ENCODE data around the gene ALK. TPM values are rescaled to one million over a fixed set of nuclear protein-coding genes. Genes with fewer than 3 reads are reported as not detected.

ALK gene
- total RNA-seq, 2 donors from 2014 or later = 0.06 to 0.25 TPM

- intact Hi-C loops (cut with DNase I, micrococcal nuclease) = no loop called here
- ATAC-seq = no peak
- no peak for DNase-seq
Measured at GRCh38 chr2:29810956-29811355, 110.4 kb downstream of the ALK start.

DNA sequence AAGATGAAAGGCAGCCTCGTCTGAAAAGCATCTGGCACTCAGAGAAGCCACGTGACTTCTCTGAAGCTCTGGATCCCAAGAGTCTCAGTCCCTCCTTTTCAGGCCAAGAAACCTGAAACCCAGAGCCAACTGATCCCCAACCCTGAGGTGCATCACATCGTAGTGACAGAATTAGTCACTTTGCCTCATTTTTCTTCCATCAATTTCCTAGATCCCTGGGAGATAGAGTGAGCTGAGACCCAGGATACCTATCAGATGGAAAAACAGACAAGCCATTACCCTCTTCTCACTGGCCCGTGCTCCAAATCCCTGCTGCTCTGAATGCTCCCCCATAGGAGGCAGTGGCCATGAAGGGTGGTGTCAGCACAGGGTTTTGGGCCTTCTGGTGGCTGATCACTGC lies 113.1 kb downstream of the ALK start:
- intact Hi-C loops (cut with DNase I, micrococcal nuclease) = no loop called here
- no peak for ATAC-seq

DNA sequence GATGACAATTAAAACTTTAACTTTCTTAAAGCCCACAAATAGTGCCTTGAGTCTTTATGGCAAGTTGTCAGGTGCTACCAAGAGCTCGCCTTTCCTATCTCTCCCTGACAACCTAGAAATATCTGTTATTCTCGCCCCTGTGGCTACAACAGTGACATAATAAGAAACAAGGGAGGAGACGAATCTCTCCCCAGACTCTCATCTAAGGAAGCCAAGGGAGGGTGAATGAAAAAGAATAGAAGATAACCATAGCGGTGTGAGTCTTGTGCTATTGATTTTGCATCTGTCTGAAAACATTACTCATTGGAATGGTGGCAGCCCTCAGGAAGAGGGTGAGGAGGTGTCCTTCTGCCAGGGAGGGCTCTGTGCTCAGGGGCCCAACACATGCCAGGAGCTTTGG lies 114.3 kb downstream of the ALK start:
- ATAC-seq = no peak
- intact Hi-C loops (cut with DNase I, micrococcal nuclease) = no loop called here
- no peak for DNase-seq

More for the DNA sequence above, 113.1 kb downstream of the ALK start:
- no peak for DNase-seq

- DNase-seq (no peak), ATAC-seq (no peak)
- intact Hi-C loops (cut with DNase I, micrococcal nuclease) = no loop called here
Measured at GRCh38 chr2:29806461-29806860, 114.9 kb downstream of the ALK start.

DNA sequence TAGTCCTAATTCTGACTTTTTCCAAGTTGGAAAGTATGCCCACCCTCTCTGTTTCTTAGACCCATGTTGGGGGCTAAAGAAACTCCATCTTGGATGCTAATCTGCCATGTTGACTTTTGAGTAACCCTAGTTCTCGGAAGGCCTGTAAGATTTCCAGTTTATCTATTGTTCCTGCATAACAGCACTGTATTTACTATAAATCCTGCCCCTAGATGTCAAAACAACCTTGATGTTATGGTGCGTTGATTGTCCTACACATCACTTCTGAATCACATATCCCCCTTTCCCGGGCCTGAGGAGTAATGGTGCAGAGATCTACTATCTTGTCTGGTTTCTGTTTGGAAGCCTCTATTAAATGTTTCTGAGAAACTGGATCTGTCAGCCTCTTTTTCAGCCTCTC lies 116.7 kb downstream of the ALK start:
- intact Hi-C loops (cut with DNase I, micrococcal nuclease) = no loop called here
- no peak for ATAC-seq

GRCh38 chr2:29803537-29803936 lies 117.8 kb downstream of the ALK start:
- ATAC-seq = no peak
- DNase-seq = no peak
- intact Hi-C loops (cut with DNase I, micrococcal nuclease) = no loop called here

More for the DNA sequence above, 116.7 kb downstream of the ALK start:
- DNase-seq = no peak

DNA sequence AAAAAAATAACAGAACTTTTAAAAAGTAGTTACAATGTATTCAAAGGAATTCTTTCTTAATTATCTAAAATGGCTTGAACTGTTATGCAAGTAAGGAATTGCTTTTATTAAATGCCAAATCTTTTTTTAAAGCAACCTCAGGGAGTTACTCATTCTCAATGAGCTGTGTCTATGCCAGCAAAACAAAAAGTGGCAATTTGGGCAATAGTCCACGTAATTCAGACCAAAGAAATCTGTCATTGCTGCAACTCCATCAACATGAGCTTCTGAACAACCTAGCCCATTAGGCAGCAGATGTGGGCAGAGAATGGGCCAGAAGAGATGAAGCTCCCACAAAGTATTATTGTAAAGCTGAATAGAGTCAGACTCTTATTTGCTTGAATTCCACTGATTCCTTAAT lies 118.4 kb downstream of the ALK start:
- no peak for DNase-seq
- ATAC-seq = no peak
- intact Hi-C loops (cut with DNase I, micrococcal nuclease) = no loop called here

DNA sequence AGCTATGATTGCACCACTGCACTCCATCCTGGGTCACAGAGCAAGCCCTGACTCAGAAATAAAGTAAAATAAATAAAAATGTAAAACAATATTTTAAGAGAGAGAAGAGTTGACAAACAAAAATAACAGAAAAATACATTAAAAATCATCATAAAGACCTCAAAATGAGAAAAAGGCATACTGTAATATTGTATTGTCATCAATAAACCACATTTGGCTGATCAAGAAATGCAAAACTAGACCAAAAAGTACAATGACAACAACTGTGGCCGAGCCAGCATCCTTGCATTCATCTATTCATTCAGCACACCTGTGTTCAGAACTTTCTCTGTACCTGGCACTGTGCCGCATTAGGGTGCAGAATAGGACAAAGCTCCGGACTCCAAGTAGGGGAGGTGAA lies 121.8 kb downstream of the ALK start:
- intact Hi-C loops (cut with DNase I, micrococcal nuclease) = no loop called here
- DNase-seq = no peak
- no peak for ATAC-seq

DNA sequence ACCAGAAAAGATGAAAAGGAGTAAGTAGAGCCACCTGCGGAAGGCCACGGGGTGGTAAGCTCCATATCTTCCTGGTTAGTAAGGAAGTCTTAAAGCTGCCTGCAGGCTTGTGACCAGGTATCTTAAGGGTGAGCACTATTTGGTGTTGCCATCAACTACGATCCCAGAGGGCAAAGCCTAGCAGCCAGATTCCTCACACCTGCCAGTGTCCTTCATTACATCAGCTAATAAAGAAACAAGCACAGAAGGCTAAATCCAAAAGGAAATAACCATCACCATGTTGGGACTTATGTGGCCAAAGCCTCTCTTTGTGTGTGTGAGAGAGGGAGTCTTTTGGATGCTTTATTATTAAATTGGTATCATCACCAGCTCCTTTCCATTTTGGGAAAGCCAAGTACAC lies 123.5 kb downstream of the ALK start:
- no peak for ATAC-seq
- intact Hi-C loops (cut with DNase I, micrococcal nuclease) = no loop called here
- no peak for DNase-seq

- intact Hi-C loops (cut with DNase I, micrococcal nuclease) = no loop called here
- no peak for DNase-seq
- no peak for ATAC-seq
Measured at GRCh38 chr2:29796446-29796845, 124.9 kb downstream of the ALK start.

DNA sequence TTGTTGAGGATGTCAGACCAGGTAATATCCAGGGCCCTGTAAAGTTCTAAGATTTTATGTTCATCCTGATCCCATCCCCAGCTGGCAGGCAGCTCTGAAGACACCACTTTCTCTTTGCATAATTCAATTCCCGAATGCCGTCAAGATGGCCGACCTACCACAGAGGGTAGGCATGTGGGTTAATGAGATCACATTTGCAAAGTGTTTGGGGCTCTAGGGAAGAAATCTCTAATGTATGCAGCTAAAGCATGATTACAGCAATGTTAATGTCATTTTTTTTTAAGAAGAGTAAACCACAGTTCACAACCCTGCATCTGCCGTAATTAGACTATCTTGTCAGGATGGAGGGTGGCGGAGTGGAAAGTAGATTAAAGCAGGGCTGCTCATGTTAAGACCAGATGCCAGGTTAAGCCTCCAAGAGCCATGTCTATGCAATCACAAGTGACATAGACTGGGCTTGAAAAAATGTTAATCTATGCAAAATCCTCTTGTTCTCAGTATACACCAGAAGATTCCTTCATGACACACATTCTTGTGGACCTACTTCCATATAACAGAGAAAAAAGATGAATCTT lies 131.4 kb downstream of the ALK start:
- DNase-seq (no peak), ATAC-seq (no peak)
- intact Hi-C loops (cut with DNase I, micrococcal nuclease) = no loop called here

DNA sequence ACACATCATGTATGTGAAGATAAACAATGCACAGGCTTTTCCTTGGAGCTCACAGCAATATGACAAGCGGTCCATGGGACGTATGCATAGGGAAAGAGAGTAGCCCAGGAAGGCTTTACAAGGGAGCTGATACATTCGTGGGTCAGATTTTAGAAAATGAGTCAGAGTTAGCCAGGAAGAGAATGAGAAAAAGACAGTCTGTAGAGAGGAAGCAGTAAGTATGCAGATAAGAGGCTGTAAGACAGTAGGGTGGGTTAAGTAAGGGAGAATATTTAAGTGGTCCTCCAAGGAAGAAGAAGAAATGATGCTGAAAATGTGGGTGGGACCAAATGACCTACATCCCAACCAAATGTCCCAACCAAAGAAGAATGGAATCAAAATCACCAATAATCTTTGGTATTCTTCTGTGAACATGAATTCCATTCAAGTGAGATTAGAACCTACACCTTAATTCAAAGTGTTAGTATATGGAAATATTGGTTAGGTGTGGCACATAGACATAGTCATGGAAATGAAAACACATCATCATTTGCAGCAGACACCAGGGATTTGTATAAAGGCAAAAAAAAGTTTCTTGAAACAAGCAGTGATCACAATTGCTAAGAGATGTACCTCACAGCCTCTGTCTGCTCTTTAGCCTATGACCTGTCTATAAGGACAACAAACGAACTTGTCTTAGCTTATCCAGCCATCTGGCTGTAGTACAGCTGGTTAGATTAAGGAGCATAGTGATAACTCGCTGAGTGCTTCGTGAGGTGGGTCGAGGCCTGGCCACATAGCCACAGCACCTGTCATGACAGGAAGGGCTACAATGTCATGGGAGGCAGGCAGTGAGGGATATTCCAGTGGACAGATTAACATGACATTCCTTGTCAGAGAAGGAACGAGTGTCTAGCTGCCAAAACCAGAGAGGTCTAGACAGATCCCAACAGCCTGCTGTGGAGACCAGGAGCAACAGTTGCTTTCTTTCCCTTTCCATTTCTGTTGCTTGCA lies 133.6 kb downstream of the ALK start:
- ATAC-seq (no peak), DNase-seq (no peak)
- intact Hi-C loops (cut with DNase I, micrococcal nuclease) = no loop called here

DNA sequence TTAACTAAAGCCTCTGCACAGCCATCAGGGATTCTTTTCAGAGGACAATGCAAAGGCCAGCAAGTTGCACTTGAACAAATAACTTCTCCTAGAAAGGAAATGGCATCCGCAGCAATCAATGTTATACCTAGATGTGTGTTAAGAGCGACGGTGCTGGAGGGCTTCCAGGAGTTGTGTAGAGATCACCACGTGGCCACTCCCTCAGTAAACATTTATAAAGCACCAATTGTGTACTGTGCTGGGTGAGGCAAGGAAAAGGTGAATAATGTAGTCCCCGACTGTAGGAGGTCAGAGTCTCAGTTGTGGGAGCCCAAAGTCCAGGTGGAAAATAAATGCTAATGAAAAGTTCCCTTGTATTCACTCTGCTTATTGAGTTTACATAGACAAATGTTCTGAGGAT lies 135.0 kb downstream of the ALK start:
- peak in 1 of 2 donors; percentile 24 for DNase-seq
- ATAC-seq = peak; percentile 58
- intact Hi-C loops (cut with DNase I, micrococcal nuclease) = no loop called here

DNA sequence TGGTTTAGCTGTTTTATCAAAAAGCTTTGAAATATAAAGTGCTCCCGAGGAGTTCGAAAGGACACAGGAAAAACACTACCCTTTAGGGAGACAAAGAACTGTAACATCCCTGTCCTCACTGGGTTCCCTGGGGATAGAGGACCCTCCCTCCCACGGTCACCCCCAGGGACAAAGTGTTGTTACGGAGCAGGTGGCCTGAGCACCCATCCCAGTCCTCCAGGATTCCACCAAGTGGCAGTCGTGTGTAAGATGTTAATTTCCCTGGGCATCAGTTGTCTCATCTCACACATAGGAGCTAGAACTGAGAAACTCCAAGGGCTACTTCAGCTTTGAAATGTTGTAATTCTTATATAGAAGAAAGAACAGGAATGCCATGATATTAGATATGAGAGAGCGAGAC lies 137.7 kb downstream of the ALK start:
- ATAC-seq = no peak
- no peak for DNase-seq
- intact Hi-C loops (cut with DNase I, micrococcal nuclease) = no loop called here

DNA sequence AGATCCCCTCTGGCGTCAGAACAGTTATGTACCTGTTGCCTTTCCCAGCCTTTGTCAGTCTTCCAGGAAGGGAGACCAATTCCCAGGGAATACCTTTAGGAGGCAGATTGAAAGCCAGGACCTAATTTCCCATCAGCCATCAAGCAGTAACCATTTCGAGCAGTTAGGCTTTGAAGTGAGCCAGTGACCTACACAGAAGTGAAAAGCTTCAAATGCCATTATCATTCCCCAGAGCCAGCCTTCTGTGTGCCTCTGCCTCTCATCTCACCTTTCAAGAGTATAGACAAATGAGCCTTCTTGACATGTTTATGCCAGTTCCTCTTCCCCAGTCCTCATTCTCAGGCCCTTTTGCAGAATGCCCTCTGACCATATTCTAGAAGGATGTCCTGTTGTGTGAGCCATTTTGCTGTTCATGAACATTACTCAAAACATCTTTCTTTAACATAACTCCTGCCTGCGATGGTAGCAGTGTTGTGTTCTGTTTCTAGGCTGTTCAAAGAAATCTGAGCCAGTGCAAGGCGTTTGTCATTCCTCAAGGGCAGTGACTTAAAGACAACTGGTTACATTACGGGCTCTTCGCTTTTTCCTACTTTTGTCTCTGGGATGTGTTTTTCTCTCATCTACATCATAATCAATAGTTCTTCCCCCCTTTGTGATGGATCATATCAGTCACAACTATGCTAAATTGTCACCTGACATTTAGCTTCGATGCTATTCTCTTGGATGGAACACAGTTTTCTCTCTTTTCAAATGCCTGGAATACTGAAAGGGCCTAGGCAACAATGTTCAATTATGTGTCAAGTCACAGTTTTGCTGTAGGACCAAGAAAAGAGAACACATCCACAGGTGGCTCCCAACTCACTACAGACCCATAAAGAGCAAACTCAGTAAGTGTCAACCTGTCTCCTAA lies 138.6 kb downstream of the ALK start:
- DNase-seq (no peak), ATAC-seq (no peak)
- intact Hi-C loops (cut with DNase I, micrococcal nuclease) = no loop called here

GRCh38 chr2:29782087-29782486 lies 139.3 kb downstream of the ALK start:
- ATAC-seq (no peak), DNase-seq (no peak)
- intact Hi-C loops (cut with DNase I, micrococcal nuclease) = no loop called here

DNA sequence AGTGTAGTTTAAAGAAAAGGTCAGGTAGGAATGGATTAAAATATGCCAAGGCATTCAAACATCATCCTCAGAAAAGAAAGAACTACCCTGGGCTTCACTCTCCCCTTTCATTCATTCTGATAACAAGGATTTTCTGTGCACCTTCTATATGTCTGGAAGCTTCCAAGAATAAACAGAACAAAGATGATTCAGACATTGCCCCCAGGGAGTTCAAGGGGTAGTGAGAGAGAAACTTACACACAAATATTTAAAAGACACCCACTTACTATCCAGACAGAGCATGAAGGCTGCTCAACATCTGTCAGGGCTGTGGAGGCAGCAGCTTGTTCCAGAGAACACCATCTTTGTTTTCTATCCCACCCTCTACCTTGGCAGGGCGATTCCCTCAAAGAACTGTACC lies 140.5 kb downstream of the ALK start:
- no peak for ATAC-seq
- no peak for DNase-seq
- intact Hi-C loops (cut with DNase I, micrococcal nuclease) = no loop called here

DNA sequence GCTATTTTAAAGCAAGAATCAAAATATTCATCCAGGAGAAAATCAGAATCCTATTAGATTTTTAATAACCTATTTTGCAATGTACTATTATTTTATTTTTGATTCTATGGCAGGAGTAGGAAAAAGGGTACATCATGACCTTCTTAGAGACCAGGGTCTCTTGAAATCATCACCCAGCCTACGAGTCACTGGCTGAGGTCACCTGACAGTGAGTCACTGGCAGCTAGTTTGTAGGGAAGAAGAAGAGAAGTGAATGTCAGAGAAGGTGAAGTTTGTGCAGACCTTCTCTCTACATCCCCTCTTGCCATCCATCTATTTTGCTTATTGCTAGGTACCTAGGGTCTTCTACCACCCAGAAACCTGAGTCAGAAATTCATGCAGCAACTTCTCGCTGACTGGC lies 144.2 kb downstream of the ALK start:
- ATAC-seq (no peak), DNase-seq (no peak)
- intact Hi-C loops (cut with DNase I, micrococcal nuclease) = no loop called here

- no peak for DNase-seq
- intact Hi-C loops (cut with DNase I, micrococcal nuclease) = no loop called here
- ATAC-seq = no peak
Measured at GRCh38 chr2:29776406-29776805, 145.0 kb downstream of the ALK start.

DNA sequence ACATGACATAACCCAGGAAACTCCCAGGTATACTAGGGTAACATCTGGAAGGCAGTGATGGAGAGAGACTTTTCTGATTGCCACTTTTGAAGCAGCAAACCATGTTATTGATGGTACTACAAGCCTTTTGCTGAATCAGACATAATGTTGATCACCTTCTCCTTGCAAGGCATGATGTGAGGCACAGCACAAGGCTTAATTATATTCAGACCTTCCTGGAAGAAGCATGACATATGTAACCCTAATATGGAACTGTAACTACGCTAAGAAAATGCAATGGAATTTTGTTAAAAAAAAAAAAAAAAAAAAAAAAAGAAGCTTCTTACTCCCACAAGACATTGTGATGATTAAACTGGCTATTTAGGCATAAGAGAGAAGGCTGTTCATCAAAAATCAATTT lies 145.4 kb downstream of the ALK start:
- ATAC-seq = no peak
- no peak for DNase-seq
- intact Hi-C loops (cut with DNase I, micrococcal nuclease) = no loop called here

Measured in left colon (tissue), 2 donors.